ENCODE results near the gene SEPTIN6.

The SEPTIN6 gene

DNA sequence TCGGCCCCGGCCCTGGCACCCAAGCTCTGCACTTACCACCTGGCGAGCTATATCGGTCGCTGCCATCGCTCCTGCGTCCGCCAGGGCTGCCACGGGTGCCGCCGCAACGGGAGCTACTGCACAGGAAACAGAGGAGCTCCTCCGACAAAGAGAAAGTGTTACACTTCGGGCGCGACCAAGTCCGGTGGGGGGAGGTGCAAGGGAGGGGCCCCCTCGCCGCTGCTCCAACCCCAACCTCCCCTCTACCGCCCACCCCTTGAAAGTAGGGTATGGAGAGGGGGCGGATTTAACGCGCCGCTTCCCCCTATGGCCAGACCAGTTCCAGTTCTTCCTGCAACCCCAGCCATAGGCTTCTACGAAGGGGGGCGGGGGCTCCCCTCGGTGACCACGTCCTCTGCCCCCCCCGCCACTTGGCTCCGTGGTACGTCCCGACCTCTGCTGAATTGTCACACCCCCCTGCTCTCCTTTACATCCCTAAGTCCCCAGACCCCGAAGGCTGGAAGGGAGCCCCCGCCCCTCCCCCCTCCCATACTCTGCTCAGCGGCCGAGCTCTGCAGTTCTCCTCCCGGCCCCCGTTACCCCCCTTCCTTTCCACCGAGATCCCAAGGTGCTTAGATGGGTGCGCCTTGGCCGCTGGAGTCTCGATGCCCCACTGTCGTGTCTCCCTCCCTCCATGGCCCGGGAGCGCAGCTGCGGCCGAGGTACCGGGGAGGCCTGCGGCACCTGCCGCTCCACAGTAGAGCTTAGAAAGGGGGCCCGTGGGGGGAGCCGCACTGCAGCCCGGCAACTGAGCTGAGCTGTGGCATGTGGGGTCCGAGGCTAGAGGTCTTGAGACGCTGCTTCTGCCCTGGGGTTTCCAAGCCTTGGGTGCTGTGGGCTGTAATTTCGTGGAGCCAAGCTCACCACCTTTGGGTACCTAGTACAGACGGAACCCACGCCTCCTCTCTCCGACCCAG lies at the start of gene SEPTIN6:
Gene SEPTIN6, minus strand, starts transcription at position 129 of the 956 bp plus-strand sequence. Its CDS starts 63 bp downstream, at position 66.
- in situ Hi-C loops (cut with MboI; ENCODE audit: low sequenced_read_pairs) = no loop called here

DNA sequence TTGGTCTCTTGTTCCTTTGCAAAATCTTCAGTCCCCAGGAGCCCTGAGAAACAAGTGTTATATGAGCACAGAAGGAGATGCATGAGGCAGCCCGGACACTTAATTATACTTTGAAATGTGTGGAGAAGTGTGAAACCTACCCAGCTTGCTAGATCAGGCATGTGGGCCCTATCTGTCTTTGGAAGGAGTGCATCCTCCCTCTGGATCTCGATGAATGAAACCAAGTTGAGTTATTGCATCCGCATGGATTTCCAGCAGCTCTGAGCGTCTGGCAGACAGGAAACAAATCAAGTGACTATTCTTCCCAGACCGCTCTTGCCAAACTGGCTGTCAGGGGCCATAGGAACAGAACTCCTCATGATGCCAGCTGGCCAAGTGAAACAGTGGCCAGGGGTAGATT lies 45.8 kb upstream of the SEPTIN6 start:
- in situ Hi-C loops (cut with MboI; ENCODE audit: low sequenced_read_pairs) = no loop called here

DNA sequence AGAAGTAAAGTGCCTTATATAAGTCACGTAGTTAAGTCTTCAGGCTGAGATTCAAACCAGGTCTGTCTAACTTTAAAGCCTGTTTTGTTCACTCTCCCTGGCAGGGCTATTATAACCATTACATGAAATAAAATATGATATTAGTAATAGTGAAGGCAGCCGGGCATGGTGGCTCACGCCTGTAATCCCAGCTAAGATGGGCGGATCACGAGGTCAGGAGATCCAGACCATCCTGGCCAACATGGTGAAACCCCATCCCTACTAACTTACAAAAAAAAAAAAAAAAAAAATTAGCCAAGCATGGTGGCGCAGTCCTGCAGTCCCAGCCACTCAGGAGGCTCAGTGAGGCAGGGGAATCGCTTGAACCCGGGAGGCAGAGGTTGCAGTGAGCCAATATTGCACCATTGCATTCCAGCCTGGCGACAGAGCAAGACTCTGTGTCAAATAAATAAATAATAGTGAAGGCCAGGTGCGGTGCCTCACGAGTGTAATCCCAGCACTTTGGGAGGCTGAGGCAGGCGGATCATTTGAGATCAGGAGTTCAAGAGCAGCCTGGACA lies 43.3 kb upstream of the SEPTIN6 start:
- in situ Hi-C loops (cut with MboI; ENCODE audit: low sequenced_read_pairs) = no loop called here

DNA sequence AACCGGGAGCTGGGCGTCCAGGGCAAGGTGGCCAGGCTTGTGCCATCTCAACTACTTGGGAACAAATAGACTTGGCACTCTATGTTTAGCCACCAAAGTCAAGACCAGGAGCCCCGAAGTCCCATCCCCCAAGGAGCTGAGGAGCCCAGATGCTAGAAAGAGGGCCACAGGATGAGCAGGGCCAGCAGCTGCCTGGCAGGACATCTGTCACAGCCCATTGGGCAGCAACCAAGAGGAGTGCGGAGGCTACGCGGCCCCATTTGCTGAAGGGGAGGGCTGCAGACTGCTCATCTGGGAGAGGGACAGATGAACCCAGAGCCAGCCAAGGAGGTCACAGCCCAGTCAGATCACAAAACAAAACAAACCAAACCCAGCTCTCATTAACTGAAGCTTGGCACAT lies 42.5 kb upstream of the SEPTIN6 start:
- in situ Hi-C loops (cut with MboI; ENCODE audit: low sequenced_read_pairs) = no loop called here

DNA sequence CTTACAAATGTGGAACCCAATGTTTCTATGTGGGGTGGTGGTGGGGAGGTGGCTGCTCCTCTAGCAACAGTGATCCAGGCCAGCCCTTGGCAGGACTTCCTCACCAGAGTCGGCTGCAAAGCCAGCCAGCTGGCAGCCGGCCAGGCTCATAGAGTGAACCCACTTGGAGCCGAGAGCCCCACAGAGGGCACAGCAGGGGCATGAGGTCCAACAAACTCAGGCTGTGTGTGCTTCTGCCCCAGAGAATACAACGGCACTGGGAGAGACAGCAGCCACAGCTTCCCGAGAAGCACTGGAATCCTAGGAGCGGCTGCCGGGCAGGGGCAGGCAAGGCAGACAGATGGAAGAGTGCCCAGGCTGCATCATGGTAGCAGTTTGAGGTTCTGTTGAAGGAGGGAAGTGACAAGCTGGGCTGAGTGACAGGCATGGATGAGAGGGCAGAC lies 42.0 kb upstream of the SEPTIN6 start:
- in situ Hi-C loops (cut with MboI; ENCODE audit: low sequenced_read_pairs) = no loop called here

DNA sequence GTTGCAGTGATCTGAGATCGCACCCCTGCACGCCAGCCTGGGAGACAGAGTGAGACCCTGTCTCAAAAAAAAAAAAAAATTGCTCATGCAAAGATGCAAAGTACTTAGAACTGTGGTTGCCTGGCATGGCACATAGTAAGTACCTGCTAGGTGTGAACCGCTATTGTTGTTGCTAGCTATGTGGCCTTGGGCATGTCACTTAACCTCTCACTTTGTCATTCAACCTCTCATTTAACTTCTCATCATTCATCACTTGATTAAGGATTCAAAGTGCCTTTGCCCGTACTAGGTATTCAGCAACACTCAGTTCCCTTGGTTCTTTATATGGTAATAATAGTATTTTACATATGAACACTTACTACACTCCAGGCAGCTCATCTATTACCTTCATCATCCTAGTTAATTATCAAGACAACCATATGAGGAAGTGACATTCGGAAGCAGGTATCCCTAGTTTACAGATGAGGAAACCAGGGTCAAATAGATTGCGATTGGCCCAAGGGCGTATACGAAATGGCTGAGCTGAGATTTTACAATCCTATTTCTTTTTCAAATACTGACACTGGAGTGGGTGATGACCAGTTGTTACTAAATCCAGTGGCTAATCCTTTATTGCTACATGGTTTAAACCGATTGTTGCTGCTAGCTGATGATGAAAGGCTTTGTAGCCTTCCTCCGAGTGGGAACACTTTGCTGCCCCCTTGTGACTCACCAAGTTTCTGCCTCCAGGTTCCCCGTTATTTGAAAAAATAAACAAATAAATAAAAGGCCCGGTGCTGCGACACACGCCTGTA lies 36.6 kb upstream of the SEPTIN6 start:
- in situ Hi-C loops (cut with MboI; ENCODE audit: low sequenced_read_pairs) = no loop called here

DNA sequence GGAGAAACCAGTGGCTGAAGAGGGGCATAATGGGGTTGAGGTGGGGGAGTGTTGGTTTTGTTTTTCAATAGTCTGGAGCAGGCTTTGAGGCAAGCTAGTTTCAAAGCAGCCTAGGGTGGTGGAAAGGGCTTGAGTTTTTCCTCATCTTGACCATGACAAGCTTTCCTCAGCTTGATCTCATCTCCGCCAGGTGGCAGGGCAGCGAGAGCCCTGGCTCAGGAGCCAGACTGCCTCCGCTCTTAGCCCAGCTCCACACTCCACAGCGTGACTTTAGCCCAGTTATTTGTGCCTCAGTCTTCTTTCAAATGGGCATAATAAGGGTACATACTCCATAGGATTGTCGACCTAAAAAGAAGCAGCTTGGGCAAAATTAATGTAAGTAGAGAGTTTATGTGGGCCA lies 35.5 kb upstream of the SEPTIN6 start:
- in situ Hi-C loops (cut with MboI; ENCODE audit: low sequenced_read_pairs) = no loop called here

DNA sequence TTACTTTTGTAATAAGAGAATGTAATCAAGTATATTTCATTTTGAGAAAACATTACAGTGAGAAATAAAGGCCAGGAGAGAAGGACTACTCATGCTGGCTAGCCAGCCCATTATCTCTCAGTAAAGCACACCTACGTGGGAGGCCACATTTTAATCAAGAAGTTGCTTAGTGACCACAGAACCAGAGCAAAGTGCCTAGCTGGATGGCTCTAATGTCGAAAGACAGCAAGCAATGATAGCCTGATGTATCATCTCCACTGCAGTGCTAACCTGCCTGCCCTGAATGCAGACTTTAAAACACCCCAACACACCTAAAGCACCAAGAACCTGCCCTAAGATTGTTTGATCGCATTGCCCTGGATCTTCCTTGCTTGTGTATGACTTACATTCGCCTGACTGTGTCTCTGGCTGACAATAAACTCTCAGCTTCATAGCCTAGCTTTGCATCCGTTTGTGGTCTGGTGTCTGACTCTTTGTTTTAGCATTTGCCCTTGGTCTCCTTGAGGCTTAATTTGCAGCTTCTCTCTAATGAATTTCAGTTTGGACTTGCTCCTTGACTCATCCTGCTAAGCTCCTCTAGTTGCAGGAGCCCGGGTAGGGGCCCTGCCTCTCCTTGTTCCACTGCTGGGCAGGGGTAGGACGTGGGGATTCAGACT lies 34.1 kb upstream of the SEPTIN6 start:
- in situ Hi-C loops (cut with MboI; ENCODE audit: low sequenced_read_pairs) = no loop called here

DNA sequence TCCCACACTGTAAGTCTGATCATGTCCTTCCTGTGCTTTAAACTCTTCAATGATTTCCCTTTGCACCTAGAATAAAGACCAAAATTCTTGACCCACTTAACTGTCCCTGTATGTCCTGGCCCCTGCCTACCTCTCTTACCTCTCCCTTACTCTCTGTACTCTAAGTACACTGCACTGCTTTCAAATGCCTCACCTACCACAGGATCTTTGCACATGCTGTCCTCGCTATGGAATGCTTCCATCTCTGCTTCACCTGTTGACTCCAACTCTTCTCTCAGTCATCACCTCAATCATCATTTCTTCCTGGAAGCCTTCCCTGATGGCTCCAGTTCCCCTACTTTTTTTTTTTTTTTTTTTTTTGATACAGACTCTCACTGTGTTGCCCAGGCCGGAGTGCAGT lies 29.0 kb upstream of the SEPTIN6 start:
- in situ Hi-C loops (cut with MboI; ENCODE audit: low sequenced_read_pairs) = no loop called here

DNA sequence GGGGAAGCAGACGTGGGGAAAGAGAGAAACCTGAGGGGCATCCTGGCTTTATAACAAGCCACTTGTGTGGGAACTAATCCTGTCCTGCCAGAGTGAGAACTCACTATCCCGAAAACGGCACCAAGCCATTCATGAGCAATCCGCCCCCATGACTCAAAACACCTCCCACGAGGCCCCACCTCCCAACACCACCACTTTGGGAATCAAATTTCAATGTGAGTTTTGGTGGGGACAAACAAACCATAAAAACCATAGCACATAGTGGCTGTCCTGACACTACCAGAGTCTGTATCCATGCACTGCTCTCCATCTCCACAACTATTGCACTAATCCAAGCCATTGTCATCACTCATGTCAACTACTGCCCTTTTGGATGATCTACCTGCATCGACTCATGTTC lies 28.5 kb upstream of the SEPTIN6 start:
- in situ Hi-C loops (cut with MboI; ENCODE audit: low sequenced_read_pairs) = no loop called here

DNA sequence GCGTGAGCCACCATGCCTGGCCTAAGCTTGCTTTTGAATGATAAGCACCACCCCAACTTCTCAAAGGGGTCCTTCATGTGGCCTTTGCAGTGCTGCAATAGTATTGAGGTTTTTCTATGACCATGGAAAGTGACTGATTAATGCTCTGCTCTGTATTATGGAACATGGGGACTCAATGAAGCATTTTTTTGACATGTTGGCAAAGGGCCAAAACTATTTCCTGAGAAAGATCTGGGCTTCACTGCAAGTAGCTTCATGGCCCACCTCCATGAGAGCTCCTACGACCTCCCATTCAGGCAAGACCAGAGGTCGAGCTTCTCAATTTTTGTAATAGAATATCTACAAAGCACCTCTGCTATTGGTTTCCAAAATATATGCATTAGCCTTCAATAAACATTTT lies 16.7 kb upstream of the SEPTIN6 start:
- in situ Hi-C loops (cut with MboI; ENCODE audit: low sequenced_read_pairs) = no loop called here

DNA sequence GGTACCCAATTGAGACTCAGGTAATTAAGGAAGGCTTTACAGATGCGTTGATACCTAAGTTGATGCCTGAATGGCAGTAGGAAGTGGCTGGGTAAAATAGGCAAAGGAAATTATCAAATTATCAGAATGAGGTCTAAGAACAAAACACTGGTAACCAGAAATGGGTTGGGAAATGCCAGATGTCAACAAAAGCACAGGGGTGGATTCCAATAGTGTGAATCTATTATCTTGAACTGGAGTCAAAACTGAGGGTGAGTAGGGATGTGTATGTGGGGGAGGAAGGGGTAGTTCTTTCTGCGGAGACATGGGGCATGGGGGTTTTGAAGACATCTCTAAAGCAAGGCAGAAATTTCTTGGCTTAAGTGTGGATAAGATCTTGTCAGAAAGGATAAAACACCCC lies 16.0 kb upstream of the SEPTIN6 start:
- in situ Hi-C loops (cut with MboI; ENCODE audit: low sequenced_read_pairs) = no loop called here

DNA sequence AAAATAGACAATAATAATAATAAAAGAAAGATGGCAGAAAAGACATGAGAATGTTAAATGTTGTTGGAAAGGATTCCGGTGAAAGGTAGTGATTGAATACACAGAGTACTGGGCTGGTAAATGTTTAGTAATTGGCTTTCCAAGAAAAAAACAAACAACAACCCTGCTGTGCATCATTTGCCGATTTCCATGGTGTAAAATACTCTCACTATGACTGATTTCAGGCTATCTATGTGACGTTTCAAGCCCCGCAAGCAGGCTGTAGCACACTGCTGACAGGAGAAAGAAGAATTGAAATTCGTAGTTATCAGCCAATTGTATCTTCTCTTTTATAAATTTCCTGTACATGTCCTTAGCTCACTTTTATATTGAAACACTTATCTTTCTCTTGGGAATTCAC lies 13.6 kb upstream of the SEPTIN6 start:
- in situ Hi-C loops (cut with MboI; ENCODE audit: low sequenced_read_pairs) = no loop called here

DNA sequence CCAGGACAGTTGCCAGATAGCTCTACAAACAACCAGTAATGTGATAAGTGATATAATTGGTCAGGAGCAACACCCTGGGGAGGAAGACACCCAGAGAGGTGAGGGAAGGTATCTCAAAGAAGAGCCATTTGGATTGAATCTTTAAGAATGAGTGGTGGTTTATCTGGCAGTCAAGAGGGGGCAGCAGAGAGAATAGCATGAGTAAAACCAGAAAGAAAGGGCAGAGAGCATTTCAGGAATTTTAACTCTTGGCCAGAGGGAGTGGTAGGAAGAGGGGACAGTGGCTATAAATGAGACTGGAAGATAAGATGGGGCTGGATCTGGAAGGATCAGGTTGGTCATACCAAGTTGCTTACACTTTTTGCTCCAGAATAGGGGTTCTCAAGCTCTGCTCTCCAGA lies 5.9 kb upstream of the SEPTIN6 start:
- in situ Hi-C loops (cut with MboI; ENCODE audit: low sequenced_read_pairs) = no loop called here

DNA sequence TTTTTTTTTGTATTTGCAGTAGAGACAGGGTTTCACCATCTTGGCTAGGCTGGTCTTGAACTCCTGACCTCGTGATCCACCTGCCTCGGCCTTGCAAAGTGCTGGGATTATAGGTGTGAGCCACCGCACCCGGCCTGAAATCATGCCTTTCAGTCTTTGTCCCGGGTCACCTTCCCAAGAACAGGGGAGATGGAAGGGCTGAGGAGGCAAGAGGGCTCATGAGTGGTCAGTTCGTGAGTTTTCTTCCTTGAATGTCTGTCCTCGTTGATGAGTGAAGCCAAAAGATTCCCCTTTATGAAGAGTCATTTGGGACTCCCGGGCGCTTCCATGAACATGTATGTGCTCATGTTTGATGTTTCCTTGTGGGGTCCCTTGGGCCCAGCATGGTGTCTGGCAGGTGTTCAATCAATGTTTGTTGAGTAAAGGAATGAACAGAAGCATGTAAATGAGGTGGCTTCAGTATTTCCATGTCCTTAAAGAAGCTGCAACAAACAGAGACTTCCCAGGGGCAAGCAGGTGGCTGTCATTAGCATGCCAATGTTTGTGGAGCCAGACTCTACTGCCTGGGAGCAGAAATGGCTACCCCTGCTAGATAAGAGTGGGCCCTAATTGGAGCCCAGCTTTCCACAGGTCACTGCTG lies 3.4 kb upstream of the SEPTIN6 start:
- in situ Hi-C loops (cut with MboI; ENCODE audit: low sequenced_read_pairs) = no loop called here

DNA sequence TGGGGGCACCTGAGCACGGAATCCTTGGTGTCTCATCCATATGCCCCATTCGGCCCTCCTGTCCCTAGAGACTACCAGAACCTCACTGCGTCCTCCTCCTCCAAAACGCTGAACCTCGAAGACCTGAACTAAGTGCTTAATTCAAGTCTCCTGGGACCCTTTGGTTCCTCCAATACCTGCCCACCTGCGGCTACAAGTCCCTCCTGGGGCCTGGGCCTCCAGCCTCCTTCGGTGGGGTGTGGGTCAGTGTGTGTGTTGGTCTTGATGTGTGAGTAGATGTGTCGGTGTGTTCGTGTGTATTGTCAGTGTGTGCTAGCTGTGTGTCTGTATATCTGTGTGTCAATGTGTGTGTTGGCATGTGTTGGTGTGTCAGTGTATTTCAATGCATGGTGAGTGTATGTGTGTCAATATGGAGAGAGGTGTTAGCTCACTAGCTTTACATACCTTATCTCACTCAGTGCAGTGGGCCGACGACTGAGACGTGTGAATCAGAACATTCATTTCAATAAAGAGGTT lies 2.6 kb upstream of the SEPTIN6 start:
- in situ Hi-C loops (cut with MboI; ENCODE audit: low sequenced_read_pairs) = no loop called here

DNA sequence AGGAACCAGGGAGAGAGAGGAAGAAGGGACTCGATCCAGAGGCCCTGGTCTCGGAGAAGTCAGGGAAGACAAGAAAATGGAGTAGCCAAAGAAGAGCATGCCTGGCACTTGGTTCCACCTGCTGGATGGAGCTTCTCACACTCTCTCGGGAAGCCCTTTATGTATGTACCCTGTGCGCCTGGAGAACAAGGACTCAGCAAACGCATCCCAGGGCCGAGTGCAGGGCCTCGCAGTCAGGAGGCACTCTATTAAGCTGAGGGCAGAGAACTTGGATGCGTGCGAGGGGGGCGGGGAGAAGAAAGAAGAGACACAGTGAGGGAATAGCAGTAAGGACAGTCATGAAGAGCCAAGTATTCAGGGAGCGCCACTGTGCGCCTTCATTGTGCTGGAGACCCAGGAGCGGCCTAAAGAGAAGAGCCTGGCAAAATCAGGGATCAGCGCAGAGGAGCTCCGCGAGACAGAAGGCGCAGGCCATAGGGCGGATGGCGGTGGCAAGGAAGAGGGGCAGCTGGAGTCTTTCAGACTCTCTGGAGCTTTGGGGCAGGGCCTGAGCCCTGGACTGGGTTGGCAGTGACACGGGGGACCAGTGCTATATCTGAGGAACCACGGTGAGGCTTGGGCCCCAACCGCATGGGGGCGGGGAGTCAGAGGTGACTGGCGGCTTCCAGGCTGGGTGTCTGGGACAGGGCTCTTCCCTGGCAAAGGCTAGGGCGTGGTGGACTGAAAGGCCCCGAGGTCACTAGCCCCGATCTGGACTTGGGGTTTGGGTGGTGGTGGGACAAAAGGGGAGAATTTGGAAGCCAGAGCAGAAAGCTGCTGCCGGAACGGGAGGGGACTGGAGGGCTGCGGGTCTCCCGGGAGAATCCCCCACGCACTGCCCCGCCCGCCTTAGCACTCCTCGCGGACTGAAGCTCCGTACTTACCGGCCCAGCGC lies 1.9 kb upstream of the SEPTIN6 start:
- in situ Hi-C loops (cut with MboI; ENCODE audit: low sequenced_read_pairs) = no loop called here

DNA sequence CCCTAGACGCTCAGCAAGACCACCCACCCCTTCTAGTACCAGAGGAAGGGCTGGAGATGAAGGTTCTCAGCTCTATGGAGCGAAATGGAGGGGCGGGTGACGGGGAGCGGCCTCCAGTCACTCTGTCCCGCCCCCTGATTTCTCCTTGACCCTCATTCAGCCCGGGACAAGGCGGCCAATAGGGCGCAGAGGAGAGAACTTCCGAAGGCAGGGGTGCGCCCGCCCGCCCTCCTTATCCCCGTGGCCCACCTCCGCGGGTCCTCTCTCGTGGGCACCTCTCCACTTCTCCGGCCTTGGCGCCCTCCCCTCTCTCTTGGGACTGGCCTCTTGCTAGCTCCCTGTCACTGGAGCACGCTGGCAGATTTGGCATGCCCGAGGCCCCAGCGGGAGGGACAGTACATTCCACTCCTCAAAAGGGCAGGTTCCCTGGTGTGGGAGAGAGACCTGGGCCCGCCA lies 1.1 kb upstream of the SEPTIN6 start:
- in situ Hi-C loops (cut with MboI; ENCODE audit: low sequenced_read_pairs) = no loop called here

Data from HL-60/S4 treated with retinoic acid at 250 ng/mL for 4 days and 3 days (cell line).